HAP-1 (cell line): ENCODE results near the gene INPP4B.
"Not testable (repeated sequence)": the region's sequence is repeated elsewhere in the genome, so short reads cannot be mapped to it uniquely, and the experiment has no call there.

Experiments used
- DNase-seq, 2 experiments: peaks; one replicate each; pipeline ENCODE4 v3.0.0-alpha.2; 2016 to 2020; ENCODE audit warnings: low spot score in 2 of 2
- H3K27me3 ChIP-seq: fragments of 250-450 bp; sonication (Bioruptor Pico); 2 replicates; pipeline ENCODE4 v1.5.1; 2020; ENCODE audit warnings: low read depth, mild to moderate bottlenecking, moderate library complexity
- H3K36me3 ChIP-seq: fragments of 250-450 bp; sonication (Bioruptor Pico); replicated peaks from 2 replicates; pipeline ENCODE4 v1.5.1; 2020; ENCODE audit warnings: mild to moderate bottlenecking
- H3K4me1 ChIP-seq: fragments of 250-450 bp; sonication (Bioruptor Pico); 2 replicates; pipeline ENCODE4 v1.5.1; 2020; ENCODE audit warnings: mild to moderate bottlenecking
- H3K4me3 ChIP-seq: fragments of 250-450 bp; sonication (Bioruptor Pico); 2 replicates; pipeline ENCODE4 v1.5.1; 2020; ENCODE audit warnings: mild to moderate bottlenecking, moderate library complexity
- H3K9me3 ChIP-seq: fragments of 250-450 bp; sonication (Bioruptor Pico); 2 replicates; pipeline ENCODE4 v1.5.1; 2020; ENCODE audit warnings: mild to moderate bottlenecking, moderate library complexity
- in situ Hi-C: fragments of 300-500 bp; cut with MboI; formaldehyde crosslinking; loops from 3 replicates; pipeline ENCODE4 v1.14.3; 2020; ENCODE audit warnings: low sequenced_read_pairs, inconsistent platforms, mixed read lengths

INPP4B gene

GRCh38 chr4:142660728-142661127 is 185.4 kb downstream of the INPP4B start:
- H3K4me3 ChIP-seq: no peak overlapping the region
- peak in 1 of 2 experiments; percentile 11 for DNase-seq
- in situ Hi-C loops: no loop called here
- H3K36me3 ChIP-seq: no peaks in the 10 kb centered on the region
- no peaks in the 10 kb centered on the region for H3K27me3 ChIP-seq
- H3K4me1 ChIP-seq: no peaks in the 10 kb centered on the region
- no peaks in the 10 kb centered on the region; the same call in 1 of the 2 replicates for H3K9me3 ChIP-seq

- in situ Hi-C loops: no loop called here
- DNase-seq: peak in 1 of 2 experiments; percentile 8
These were observed 189.9 kb downstream of the INPP4B start for GRCh38 chr4:142656178-142656577.

GRCh38 chr4:142648378-142648777 is 197.7 kb downstream of the INPP4B start:
- DNase-seq: no peak
- Histone ChIP-seq H3K4me3 (no peak overlapping the region), H3K9me3 (no peaks in the 10 kb centered on the region), H3K4me1 (no peaks in the 10 kb centered on the region), H3K27me3 (no peaks in the 10 kb centered on the region), H3K36me3 (no peaks in the 10 kb centered on the region)
- in situ Hi-C loops: no loop called here

More at GRCh38 chr4:142656178-142656577, 189.9 kb downstream of the INPP4B start:
- Histone ChIP-seq H3K4me3 (no peak overlapping the region), H3K9me3 (no peaks in the 10 kb centered on the region; the same call in 1 of the 2 replicates), H3K4me1 (no peaks in the 10 kb centered on the region), H3K27me3 (no peaks in the 10 kb centered on the region), H3K36me3 (no peaks in the 10 kb centered on the region)

GRCh38 chr4:142645475-142646108 is 200.5 kb downstream of the INPP4B start:
- no peaks in the 10 kb centered on the region for H3K9me3 ChIP-seq
- H3K4me1 ChIP-seq: no peaks in the 10 kb centered on the region
- H3K27me3 ChIP-seq: no peaks in the 10 kb centered on the region
- H3K4me3 ChIP-seq: no peak overlapping the region
- DNase-seq: no peak
- in situ Hi-C loops: no loop called here
- H3K36me3 ChIP-seq: no peaks in the 10 kb centered on the region

GRCh38 chr4:142644628-142645027 is 201.5 kb downstream of the INPP4B start:
- DNase-seq, H3K4me3 ChIP-seq, in situ Hi-C loops, H3K9me3 ChIP-seq, H3K27me3 ChIP-seq, H3K36me3 ChIP-seq, H3K4me1 ChIP-seq: not testable (repeated sequence)

- no peak for DNase-seq
- no peaks in the 10 kb centered on the region for H3K36me3 ChIP-seq
- no peak overlapping the region for H3K4me3 ChIP-seq
- H3K27me3 ChIP-seq: no peaks in the 10 kb centered on the region
- H3K4me1 ChIP-seq: no peaks in the 10 kb centered on the region
- no peaks in the 10 kb centered on the region for H3K9me3 ChIP-seq
- in situ Hi-C loops: no loop called here
These were observed 208.5 kb downstream of the INPP4B start for GRCh38 chr4:142637614-142638013.

GRCh38 chr4:142631836-142632235 is 214.3 kb downstream of the INPP4B start:
- no peaks in the 10 kb centered on the region for H3K4me1 ChIP-seq
- no peaks in the 10 kb centered on the region for H3K36me3 ChIP-seq
- DNase-seq: no peak
- no peaks in the 10 kb centered on the region for H3K9me3 ChIP-seq
- H3K4me3 ChIP-seq: no peak overlapping the region
- in situ Hi-C loops: no loop called here
- H3K27me3 ChIP-seq: no peaks in the 10 kb centered on the region

- H3K27me3 ChIP-seq: no peaks in the 10 kb centered on the region
- no peak for DNase-seq
- H3K4me1 ChIP-seq: no peaks in the 10 kb centered on the region
- in situ Hi-C loops: no loop called here
- H3K9me3 ChIP-seq: no peaks in the 10 kb centered on the region
- no peaks in the 10 kb centered on the region for H3K36me3 ChIP-seq
- H3K4me3 ChIP-seq: no peak overlapping the region
These were observed 230.8 kb downstream of the INPP4B start for GRCh38 chr4:142615324-142615665.

GRCh38 chr4:142614621-142615323 is 231.3 kb downstream of the INPP4B start:
- no peak for DNase-seq
- Histone ChIP-seq H3K4me1 (no peaks in the 10 kb centered on the region), H3K36me3 (no peaks in the 10 kb centered on the region), H3K27me3 (no peaks in the 10 kb centered on the region), H3K9me3 (no peaks in the 10 kb centered on the region), H3K4me3 (no peak overlapping the region)
- in situ Hi-C loops: no loop called here

GRCh38 chr4:142607976-142608375 is 238.1 kb downstream of the INPP4B start:
- no peaks in the 10 kb centered on the region for H3K27me3 ChIP-seq
- in situ Hi-C loops: no loop called here
- no peak for DNase-seq
- no peaks in the 10 kb centered on the region for H3K36me3 ChIP-seq
- no peak overlapping the region for H3K4me3 ChIP-seq
- no peaks in the 10 kb centered on the region for H3K9me3 ChIP-seq
- H3K4me1 ChIP-seq: no peaks in the 10 kb centered on the region

- no peaks in the 10 kb centered on the region for H3K27me3 ChIP-seq
- no peaks in the 10 kb centered on the region for H3K4me1 ChIP-seq
- in situ Hi-C loops: no loop called here
- no peaks in the 10 kb centered on the region for H3K36me3 ChIP-seq
- no peak for DNase-seq
- no peak overlapping the region for H3K4me3 ChIP-seq
- no peaks in the 10 kb centered on the region for H3K9me3 ChIP-seq
These were observed 245.1 kb downstream of the INPP4B start for GRCh38 chr4:142600952-142601351.

- Histone ChIP-seq H3K9me3 (no peaks in the 10 kb centered on the region), H3K36me3 (no peaks in the 10 kb centered on the region), H3K4me3 (no peak overlapping the region), H3K4me1 (no peaks in the 10 kb centered on the region), H3K27me3 (no peaks in the 10 kb centered on the region)
- in situ Hi-C loops: no loop called here
- DNase-seq: no peak
These were observed 248.0 kb downstream of the INPP4B start for GRCh38 chr4:142598132-142598531.

- Histone ChIP-seq H3K4me3 (no peak overlapping the region), H3K36me3 (no peaks in the 10 kb centered on the region), H3K9me3 (no peaks in the 10 kb centered on the region), H3K4me1 (no peaks in the 10 kb centered on the region), H3K27me3 (no peaks in the 10 kb centered on the region)
- in situ Hi-C loops: no loop called here
- DNase-seq: no peak
These were observed 249.5 kb downstream of the INPP4B start for GRCh38 chr4:142596595-142596994.

- no peaks in the 10 kb centered on the region for H3K4me1 ChIP-seq
- no peak overlapping the region for H3K4me3 ChIP-seq
- no peaks in the 10 kb centered on the region for H3K36me3 ChIP-seq
- no peak for DNase-seq
- H3K27me3 ChIP-seq: no peaks in the 10 kb centered on the region
- in situ Hi-C loops: no loop called here
- H3K9me3 ChIP-seq: no peaks in the 10 kb centered on the region
These were observed 250.0 kb downstream of the INPP4B start for GRCh38 chr4:142596121-142596520.
